LNCaP clone FGC (cell line): ENCODE results near the gene PDLIM4.
A peak's percentile ranks its signal among the peaks of the same experiment; 100 is the strongest.

Experiments
- DNase-seq: peaks from one replicate; pipeline ENCODE4 v3.0.0-alpha.2; 2011; ENCODE audit warnings: low read depth
- H3K4me3 ChIP-seq: 2 replicates; pipeline ENCODE4 v1.5.1; 2011; ENCODE audit warnings: mild to moderate bottlenecking, low read depth, low read length, control low read depth
- TF ChIP-seq, protein P1 (sequence below): IDR thresholded peaks from 2 replicates; pipeline ENCODE4 v1.5.1; 2012; ENCODE audit warnings: mild to moderate bottlenecking; ENCODE audit not compliant: control insufficient read depth, insufficient read depth; ENCODE audit errors: extremely low read depth

Gene PDLIM4

DNA sequence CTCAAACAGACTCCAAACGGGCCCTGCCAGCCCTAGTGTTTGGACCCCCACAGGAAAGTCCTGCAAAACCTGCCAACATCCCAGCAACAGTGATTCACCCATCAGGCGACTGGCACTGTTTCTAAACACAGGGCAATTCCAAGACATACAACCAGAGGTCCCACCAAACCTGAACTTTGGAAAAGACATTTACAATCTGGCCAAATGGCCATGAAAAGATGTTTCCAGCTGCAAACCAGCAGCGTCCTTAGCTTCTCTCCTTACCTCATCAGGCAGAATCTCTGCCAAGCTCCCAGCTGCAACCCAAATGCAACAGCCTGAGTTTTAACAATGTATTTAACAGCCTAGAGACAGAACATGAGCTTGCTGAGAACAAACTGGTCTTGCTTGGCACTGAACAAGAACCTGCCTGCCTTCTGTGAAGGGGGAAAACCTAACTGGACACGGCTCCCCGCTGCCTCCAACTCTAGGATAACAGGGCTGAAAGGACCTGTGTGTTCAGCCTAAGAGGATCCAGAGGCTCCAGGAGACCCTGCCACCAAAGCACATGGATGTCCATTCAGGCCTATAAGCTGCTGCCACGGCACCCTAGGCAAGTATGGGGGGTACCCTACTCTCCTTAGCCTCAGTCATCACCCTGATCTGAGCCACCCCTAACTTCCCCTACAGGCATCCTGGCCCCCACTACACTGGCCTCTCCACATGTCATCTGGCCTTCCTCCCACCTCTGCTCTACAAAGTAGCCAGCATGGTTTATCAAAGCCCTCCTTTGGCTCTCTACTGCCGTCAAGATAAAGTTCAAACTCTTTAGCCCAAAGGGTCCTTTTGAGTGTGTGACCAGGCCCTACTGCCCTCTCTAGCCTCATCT, 35.5 kb upstream of the PDLIM4 start:
- no peak overlapping the region for H3K4me3 ChIP-seq
- DNase-seq, result peak; percentile 75
- TF ChIP-seq, protein P1, sequence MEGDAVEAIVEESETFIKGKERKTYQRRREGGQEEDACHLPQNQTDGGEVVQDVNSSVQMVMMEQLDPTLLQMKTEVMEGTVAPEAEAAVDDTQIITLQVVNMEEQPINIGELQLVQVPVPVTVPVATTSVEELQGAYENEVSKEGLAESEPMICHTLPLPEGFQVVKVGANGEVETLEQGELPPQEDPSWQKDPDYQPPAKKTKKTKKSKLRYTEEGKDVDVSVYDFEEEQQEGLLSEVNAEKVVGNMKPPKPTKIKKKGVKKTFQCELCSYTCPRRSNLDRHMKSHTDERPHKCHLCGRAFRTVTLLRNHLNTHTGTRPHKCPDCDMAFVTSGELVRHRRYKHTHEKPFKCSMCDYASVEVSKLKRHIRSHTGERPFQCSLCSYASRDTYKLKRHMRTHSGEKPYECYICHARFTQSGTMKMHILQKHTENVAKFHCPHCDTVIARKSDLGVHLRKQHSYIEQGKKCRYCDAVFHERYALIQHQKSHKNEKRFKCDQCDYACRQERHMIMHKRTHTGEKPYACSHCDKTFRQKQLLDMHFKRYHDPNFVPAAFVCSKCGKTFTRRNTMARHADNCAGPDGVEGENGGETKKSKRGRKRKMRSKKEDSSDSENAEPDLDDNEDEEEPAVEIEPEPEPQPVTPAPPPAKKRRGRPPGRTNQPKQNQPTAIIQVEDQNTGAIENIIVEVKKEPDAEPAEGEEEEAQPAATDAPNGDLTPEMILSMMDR, result no peak

DNA sequence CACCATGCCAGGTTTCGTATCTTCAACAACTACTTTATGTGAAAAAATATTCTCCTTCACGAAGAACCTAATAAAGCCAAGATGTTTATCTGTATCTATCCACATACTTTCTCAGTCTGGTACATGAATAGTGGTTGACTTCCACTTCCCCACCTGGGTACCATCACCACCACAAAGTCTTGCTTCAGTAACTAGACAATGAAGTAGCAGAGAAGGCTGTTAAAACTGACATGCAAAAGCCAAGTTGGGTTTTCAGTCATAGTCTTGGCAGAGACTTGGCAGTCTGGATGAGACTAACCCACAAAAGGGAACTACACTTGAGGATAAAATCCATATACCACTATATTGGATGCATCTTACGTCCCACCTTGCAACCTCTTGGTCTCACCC, 34.9 kb upstream of the PDLIM4 start:
- TF ChIP-seq, protein P1, result no peak
- H3K4me3 ChIP-seq, result no peak overlapping the region
- no peak for DNase-seq

DNA sequence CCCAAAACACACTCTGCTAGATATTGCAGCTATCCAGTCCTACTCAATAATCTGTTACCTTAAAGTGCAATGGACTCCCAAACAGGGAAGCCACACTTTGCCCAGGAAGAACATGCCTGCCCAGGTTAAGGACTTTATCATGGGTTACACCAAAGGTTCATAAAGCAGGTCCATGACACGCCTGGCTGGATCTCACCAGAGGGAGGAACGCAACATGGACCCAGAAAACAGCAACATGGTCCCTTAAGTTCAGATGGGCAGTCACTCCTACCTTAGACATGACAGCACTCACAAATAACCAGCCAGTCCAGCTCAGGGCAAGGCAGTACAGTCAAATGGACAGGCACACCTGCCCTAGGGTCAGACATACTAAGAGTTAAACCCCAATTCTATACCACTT, 33.6 kb upstream of the PDLIM4 start:
- DNase-seq, result no peak
- TF ChIP-seq, protein P1, result no peak
- H3K4me3 ChIP-seq, result no peak overlapping the region

DNA sequence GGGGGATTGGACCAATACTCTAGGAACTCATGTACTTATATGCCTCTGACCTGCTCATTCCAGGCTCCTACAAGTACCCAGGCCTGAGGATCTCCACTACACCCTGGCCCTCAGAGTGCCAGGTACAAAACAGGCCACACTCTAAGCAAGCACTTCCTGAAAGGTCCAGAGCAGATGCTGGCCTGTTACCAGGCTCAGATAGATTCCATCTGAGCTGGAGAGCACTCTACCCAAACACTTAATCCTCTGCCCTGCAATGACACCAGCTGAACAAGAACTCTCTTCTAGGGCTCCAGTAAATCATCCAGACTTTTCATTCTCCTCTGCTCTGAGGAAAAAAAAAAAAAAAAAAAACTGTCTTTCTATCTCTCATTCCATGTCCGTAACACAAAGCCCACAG, 32.8 kb upstream of the PDLIM4 start:
- no peak for DNase-seq
- no peak overlapping the region for H3K4me3 ChIP-seq
- TF ChIP-seq, protein P1, result no peak

DNA sequence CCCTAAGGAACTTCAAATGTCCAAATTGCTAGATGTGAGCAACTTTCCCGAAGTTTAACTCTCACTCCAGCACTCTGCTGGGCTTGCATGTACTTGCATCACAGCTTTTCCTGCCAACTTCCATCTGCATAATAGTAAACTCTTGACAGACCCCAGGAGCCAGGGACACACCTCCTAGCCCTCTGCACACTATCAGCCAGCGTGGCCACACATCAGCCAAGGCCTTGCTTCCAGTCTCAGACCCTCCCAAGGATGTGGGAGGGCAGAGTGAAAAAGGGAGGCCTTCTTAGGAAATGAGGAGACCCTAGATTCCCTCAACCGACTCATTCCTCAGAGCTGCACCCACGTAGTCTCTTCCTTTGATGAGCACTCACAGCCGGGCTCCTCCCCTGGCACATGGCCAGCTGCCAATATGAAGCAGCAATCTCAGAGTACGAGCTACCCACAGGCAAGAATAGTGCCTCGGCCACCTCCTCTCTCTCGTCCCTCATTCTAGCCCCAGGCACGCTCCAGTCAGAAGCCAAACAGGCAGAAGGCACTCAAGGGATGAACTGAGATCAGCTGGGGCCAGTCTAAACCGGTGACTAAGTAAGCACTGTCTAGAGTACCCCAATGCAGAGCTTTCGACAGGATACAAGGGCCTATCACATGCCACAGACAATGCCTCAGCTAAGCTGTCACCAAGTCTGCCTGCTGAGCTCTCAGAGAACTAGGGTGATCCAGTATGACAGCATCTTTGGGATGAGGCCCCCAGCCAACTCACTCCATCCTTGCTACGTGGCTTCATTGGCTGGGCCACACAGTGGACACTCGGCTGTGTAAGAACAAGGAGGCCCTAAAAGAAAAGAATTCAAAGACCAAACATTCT, 32.1 kb upstream of the PDLIM4 start:
- TF ChIP-seq, protein P1, result no peak
- DNase-seq, result no peak
- no peak overlapping the region for H3K4me3 ChIP-seq

DNA sequence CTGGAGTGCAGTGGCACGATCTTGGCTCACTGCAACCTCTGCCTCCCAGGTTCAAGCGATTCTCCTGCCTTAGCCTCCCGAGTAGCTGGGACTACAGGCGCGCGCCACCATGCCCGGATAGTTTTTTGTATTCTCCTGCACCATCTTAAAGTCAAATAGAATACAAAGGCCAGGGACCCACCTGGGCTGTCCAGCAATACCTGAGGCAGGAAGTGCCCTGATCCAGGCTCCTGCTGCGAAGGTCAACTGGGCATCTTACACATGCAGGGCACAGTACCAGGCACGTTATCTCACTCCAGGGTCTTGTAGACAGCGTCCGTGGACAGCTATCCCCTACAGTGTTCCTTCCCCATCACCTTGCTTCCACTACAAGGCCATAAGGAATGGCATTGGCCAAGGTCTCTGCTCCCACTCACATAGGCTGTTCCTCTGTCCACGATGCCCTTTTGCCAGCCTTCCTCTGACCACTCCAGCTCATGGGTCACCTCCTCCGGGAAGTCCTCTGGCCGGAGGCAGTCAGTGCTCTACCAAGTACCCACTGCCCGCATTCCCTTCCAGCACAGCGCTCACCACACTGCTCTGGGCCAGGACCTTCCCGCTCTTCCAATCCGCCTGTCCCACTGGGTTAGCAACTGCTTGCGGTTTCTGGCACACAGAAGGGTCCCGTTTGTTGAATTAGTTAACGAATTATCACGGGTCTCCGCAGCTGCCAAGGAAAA, 30.8 kb upstream of the PDLIM4 start:
- H3K4me3 ChIP-seq, result peak overlapping the region; percentile 54
- TF ChIP-seq, protein P1, result no peak
- DNase-seq, result no peak
